IMR-90 (cell line): Measurements from ENCODE around the gene KIAA0825. TPM values are rescaled to one million over a fixed set of nuclear protein-coding genes. Genes with fewer than 3 reads are reported as not detected.

ENCODE experiments used
- ATAC-seq: fragments of 200-7000 bp; cut with Tn5 transposase; 2 replicates; pipeline ENCODE4 v1.9.1; 2020; ENCODE audit warnings: low read depth, mild to moderate bottlenecking, moderate library complexity
- BruUV-seq: library from RNA; stranded (reverse); fragments of 400-500 nt; replicated peaks from 2 replicates; lab custom pipeline; 2021; lab: Mats Ljungman, UMichigan
- CTCF ChIA-PET: fragments of 300-600 bp; formaldehyde crosslinking; extraction: SDS; loops from one replicate; lab custom pipeline; 2021; ENCODE audit warnings: antibody characterized with exemption; lab: Yijun Ruan, JAX
- POLR2A ChIA-PET: fragments of 300-600 bp; sonication (Branson Sonifier 250); formaldehyde crosslinking; loops from one replicate; lab custom pipeline; 2022; ENCODE audit warnings: antibody characterized with exemption; ENCODE audit not compliant: unreplicated experiment; lab: Charles Lee
- DNase-seq: peaks from one replicate; pipeline ENCODE4 v3.0.0; 2013
- H2AFZ ChIP-seq: replicated peaks from 2 replicates; pipeline ENCODE3; 2013; ENCODE audit warnings: low read length, mild to moderate bottlenecking; ENCODE audit not compliant: poor library complexity
- H2AK5ac ChIP-seq: 2 replicates; pipeline ENCODE4 v1.6.1; 2013; ENCODE audit warnings: low read depth, low read length, inconsistent platforms
- H2AK9ac ChIP-seq: replicated peaks from 2 replicates; pipeline ENCODE3; 2013; ENCODE audit warnings: mild to moderate bottlenecking, low read depth, low read length, moderate library complexity; ENCODE audit not compliant: poor library complexity
- H2BK120ac ChIP-seq: 2 replicates; pipeline ENCODE4 v1.6.1; 2013; ENCODE audit warnings: low read depth, low read length, inconsistent platforms
- H2BK15ac ChIP-seq: 3 replicates; pipeline ENCODE4 v1.6.1; 2013; ENCODE audit warnings: low read depth, low read length, inconsistent platforms
- H2BK20ac ChIP-seq: 2 replicates; pipeline ENCODE4 v1.6.1; 2013; ENCODE audit warnings: low read depth, mild to moderate bottlenecking, inconsistent platforms, low read length, moderate library complexity
- H2BK5ac ChIP-seq: 2 replicates; pipeline ENCODE4 v1.6.1; 2013; ENCODE audit warnings: mild to moderate bottlenecking, low read depth, low read length, inconsistent platforms; ENCODE audit not compliant: poor library complexity, severe bottlenecking
- H3K14ac ChIP-seq: replicated peaks from 2 replicates; pipeline ENCODE4 v1.6.1; 2013; ENCODE audit warnings: low read depth, low read length, inconsistent platforms
- H3K18ac ChIP-seq: 2 replicates; pipeline ENCODE4 v1.6.1; 2013; ENCODE audit warnings: low read depth, low read length, control low read depth
- H3K23ac ChIP-seq: 2 replicates; pipeline ENCODE4 v1.6.1; 2013; ENCODE audit warnings: low read depth, low read length, inconsistent platforms
- H3K27ac ChIP-seq: 2 replicates; pipeline ENCODE4 v1.5.1; 2013; ENCODE audit warnings: mild to moderate bottlenecking, control low read depth, low read length; ENCODE audit not compliant: insufficient read depth
- H3K27me3 ChIP-seq: 2 replicates; pipeline ENCODE4 v1.6.1; 2013; ENCODE audit warnings: low read length; ENCODE audit not compliant: control insufficient read depth, insufficient read depth
- H3K36me3 ChIP-seq: 2 replicates; pipeline ENCODE4 v1.6.1; 2013; ENCODE audit warnings: low read length, mixed read lengths; ENCODE audit not compliant: control insufficient read depth, insufficient read depth
- H3K4ac ChIP-seq: 2 replicates; pipeline ENCODE4 v1.6.1; 2013; ENCODE audit warnings: low read depth, low read length, inconsistent platforms
- H3K4me1 ChIP-seq: 2 replicates; pipeline ENCODE4 v1.6.1; 2013; ENCODE audit warnings: low read length, mixed read lengths; ENCODE audit not compliant: control insufficient read depth, insufficient read depth
- H3K4me2 ChIP-seq: 2 replicates; pipeline ENCODE4 v1.6.1; 2013; ENCODE audit warnings: low read depth, mild to moderate bottlenecking, control low read depth, low read length, moderate library complexity
- H3K4me3 ChIP-seq: 2 replicates; pipeline ENCODE4 v1.5.1; 2013; ENCODE audit warnings: low read depth, mild to moderate bottlenecking, control low read depth, low read length, moderate library complexity; ENCODE audit not compliant: insufficient read depth
- H3K56ac ChIP-seq: 2 replicates; pipeline ENCODE4 v1.6.1; 2013; ENCODE audit warnings: low read length, inconsistent platforms; ENCODE audit not compliant: insufficient read depth; ENCODE audit errors: extremely low read depth
- H3K79me1 ChIP-seq, 2 experiments: 2 replicates each; pipeline ENCODE4 v1.6.1; 2013; ENCODE audit warnings: low read length in 2 of 2, inconsistent platforms in 1 of 2, low read depth in 1 of 2
- H3K9ac ChIP-seq: 2 replicates; pipeline ENCODE4 v1.6.1; 2013; ENCODE audit warnings: low read depth, low read length, control low read depth
- H3K9me1 ChIP-seq: 2 replicates; pipeline ENCODE4 v1.6.1; 2013; ENCODE audit warnings: low read length, inconsistent platforms; ENCODE audit not compliant: insufficient read depth
- H3K9me3 ChIP-seq: 2 replicates; pipeline ENCODE4 v1.6.1; 2013; ENCODE audit warnings: low read length; ENCODE audit not compliant: control insufficient read depth, insufficient read depth
- H4K20me1 ChIP-seq: 2 replicates; pipeline ENCODE4 v1.6.1; 2013; ENCODE audit warnings: low read length, inconsistent platforms; ENCODE audit not compliant: insufficient read depth
- H4K5ac ChIP-seq: 2 replicates; pipeline ENCODE4 v1.6.1; 2013; ENCODE audit warnings: mild to moderate bottlenecking, low read depth, low read length, control low read depth
- H4K8ac ChIP-seq, 2 experiments: 2 replicates each; pipeline ENCODE4 v1.6.1; 2013; ENCODE audit warnings: low read depth in 2 of 2, low read length in 2 of 2, control low read depth in 1 of 2, inconsistent platforms in 1 of 2
- H4K91ac ChIP-seq: 2 replicates; pipeline ENCODE4 v1.6.1; 2013; ENCODE audit warnings: low read depth, low read length, inconsistent platforms; ENCODE audit not compliant: insufficient read depth
- BHLHE40 ChIP-seq: fragments of 150-350 bp; IDR thresholded peaks from 2 replicates; pipeline ENCODE4 v1.6.1; 2016; ENCODE audit warnings: mild to moderate bottlenecking, low read depth, low read length
- CEBPB ChIP-seq: IDR thresholded peaks from 2 replicates; pipeline ENCODE4 v1.6.1; 2012; ENCODE audit warnings: low read depth, low read length, improper control_type of control experiment
- MAFK ChIP-seq: IDR thresholded peaks from 2 replicates; pipeline ENCODE4 v1.6.1; 2012; ENCODE audit warnings: low read depth, low read length, improper control_type of control experiment
- NFE2L2 ChIP-seq: fragments of 150-350 bp; IDR thresholded peaks from 2 replicates; pipeline ENCODE4 v1.6.1; 2016; ENCODE audit warnings: low read depth, mild to moderate bottlenecking, low read length
- USF2 ChIP-seq: fragments of 150-350 bp; IDR thresholded peaks from 2 replicates; pipeline ENCODE4 v1.6.1; 2017; ENCODE audit warnings: mild to moderate bottlenecking, antibody characterized with exemption, low read length, low read depth
- WGBS, 2 experiments: methylation state at CpG; one replicate each; pipeline versions ENCODE4 v1.1.5 to v1.1.7; 2013; ENCODE audit warnings: missing lambda C conversion rate in 2 of 2; ENCODE audit not compliant: insufficient read length in 1 of 2; ENCODE audit errors: extremely low coverage in 2 of 2; 5-methylcytosine and 5-hydroxymethylcytosine counted together
- dilution Hi-C: fragments of 300-500 bp; cut with HindIII; formaldehyde crosslinking; loops from one replicate; pipeline ENCODE4 v1.14.3; 2018; ENCODE audit warnings: low sequenced_read_pairs; ENCODE audit not compliant: unreplicated experiment
- in situ Hi-C: fragments of 300-500 bp; cut with MboI; formaldehyde crosslinking; loops from 3 replicates; pipeline ENCODE4 v1.14.3; 2019; ENCODE audit warnings: low sequenced_read_pairs, inconsistent platforms, mixed read lengths
- intact Hi-C: fragments of 100-400 bp; cut with micrococcal nuclease; formaldehyde crosslinking; loops from 2 replicates; pipeline ENCODE4 v1.10.0; 2022
- polyA plus RNA-seq, 3 experiments: library from polyadenylated mRNA; depleted of rRNA; stranded (reverse); fragments of >200 nt; gene quantifications; 2 replicates each; pipeline ENCODE4 v1.2.3, GENCODE V29; 2012; ENCODE audit warnings: low replicate concordance in 1 of 3
- total RNA-seq: library from RNA; depleted of rRNA; stranded (reverse); fragments of >200 nt; gene quantifications from 2 replicates; pipeline ENCODE4 v1.2.3, GENCODE V29; 2012

KIAA0825 gene
- total and polyA plus RNA-seq, 2 of the 4 experiments (the other 2 are of a cell fraction) = 0.46 to 1.8 TPM

- in situ Hi-C loops (no loop called here), intact Hi-C loops (no loop called here), dilution Hi-C loops (no loop called here)
- TF ChIP-seq BHLHE40 (no peak), USF2 (no peak), CEBPB (no peak), NFE2L2 (no peak), MAFK (no peak)
- no TSS peak for BruUV-seq
- WGBS, 2 experiments = no CpG with 5 or more reads among the region's 4 CpGs
- H4K91ac ChIP-seq = no peak overlapping the region
- H4K8ac ChIP-seq = no peak overlapping the region
- no peaks in the 10 kb centered on the region for H3K4me1 ChIP-seq
- H2BK15ac ChIP-seq = no peak overlapping the region
- H2BK20ac ChIP-seq = no peak overlapping the region
- no peaks in the 10 kb centered on the region for H3K9me3 ChIP-seq
- H4K20me1 ChIP-seq = no peaks in the 10 kb centered on the region
- H3K4me2 ChIP-seq = no peak overlapping the region
- ChIA-PET POLR2A (no interaction called here), CTCF (no interaction called here)
- no peak overlapping the region for H3K56ac ChIP-seq
- no peak overlapping the region for H3K23ac ChIP-seq
- H3K14ac ChIP-seq = no peak overlapping the region
- H4K5ac ChIP-seq = no peak overlapping the region
- no peak overlapping the region for H3K9ac ChIP-seq
- H3K36me3 ChIP-seq = no peaks in the 10 kb centered on the region
- DNase-seq = no peak
- H2AFZ ChIP-seq = no peak overlapping the region
- H2BK120ac ChIP-seq = no peak overlapping the region
- H3K27ac ChIP-seq = no peak overlapping the region
- no peaks in the 10 kb centered on the region for H3K9me1 ChIP-seq
- H3K79me1 ChIP-seq = no peaks in the 10 kb centered on the region
- no peak for ATAC-seq
- no peak overlapping the region for H2AK9ac ChIP-seq
- H3K4ac ChIP-seq = no peak overlapping the region
- H3K27me3 ChIP-seq = no peaks in the 10 kb centered on the region
- no peak overlapping the region for H2AK5ac ChIP-seq
- H3K18ac ChIP-seq = no peak overlapping the region
- H3K4me3 ChIP-seq = no peak overlapping the region
- H2BK5ac ChIP-seq = no peak overlapping the region
These were observed 257.8 kb downstream of the KIAA0825 start for GRCh38 chr5:94360382-94361130.
